HEK293T (cell line): Measurements from ENCODE around the gene WDR82.

Source experiments
- CTCF ChIA-PET: fragments of 350-600 bp; formaldehyde crosslinking; extraction: SDS; loops from one replicate; lab custom pipeline; 2021; ENCODE audit warnings: antibody characterized with exemption, inconsistent platforms; lab: Yijun Ruan, JAX
- POLR2A ChIA-PET: fragments of 350-600 bp; formaldehyde crosslinking; extraction: SDS; loops from one replicate; lab custom pipeline; 2020; ENCODE audit warnings: antibody characterized with exemption, inconsistent platforms; lab: Yijun Ruan, JAX
- DNase-seq: peaks from one replicate; pipeline ENCODE4 v3.0.0; 2012; ENCODE audit warnings: mixed read lengths; ENCODE audit errors: extremely low spot score
- ARNT ChIP-seq: fragments of 450-650 bp; IDR thresholded peaks from 2 replicates; pipeline ENCODE4 v1.6.1; 2017; ENCODE audit warnings: mild to moderate bottlenecking
- BHLHE40 ChIP-seq: fragments of 450-650 bp; IDR thresholded peaks from 2 replicates; pipeline ENCODE4 v1.6.1; 2016; ENCODE audit warnings: mild to moderate bottlenecking, moderate library complexity, borderline replicate concordance
- CTBP1 ChIP-seq: fragments of 450-650 bp; IDR thresholded peaks from 2 replicates; pipeline ENCODE4 v1.6.1; 2016; ENCODE audit warnings: borderline replicate concordance
- ELF4 ChIP-seq: fragments of 450-650 bp; IDR thresholded peaks from 2 replicates; pipeline ENCODE4 v1.6.1; 2017; ENCODE audit warnings: antibody characterized with exemption
- FOXA1 ChIP-seq: fragments of 450-650 bp; IDR thresholded peaks from 2 replicates; pipeline ENCODE4 v1.6.1; 2016; ENCODE audit warnings: mild to moderate bottlenecking
- FOXK2 ChIP-seq: fragments of 450-650 bp; IDR thresholded peaks from 2 replicates; pipeline ENCODE4 v1.6.1; 2016; ENCODE audit warnings: mild to moderate bottlenecking
- FOXM1 ChIP-seq: fragments of 450-650 bp; IDR thresholded peaks from 2 replicates; pipeline ENCODE4 v1.6.1; 2017; ENCODE audit warnings: mild to moderate bottlenecking, borderline replicate concordance
- HDGF ChIP-seq: fragments of 450-650 bp; IDR thresholded peaks from 2 replicates; pipeline ENCODE4 v1.6.1; 2017; ENCODE audit warnings: antibody characterized with exemption, borderline replicate concordance
- L3MBTL2 ChIP-seq: fragments of 450-650 bp; conservative IDR thresholded peaks from 2 replicates; pipeline ENCODE4 v1.6.1; 2016; ENCODE audit warnings: mild to moderate bottlenecking
- LEF1 ChIP-seq: fragments of 450-650 bp; IDR thresholded peaks from 2 replicates; pipeline ENCODE4 v1.6.1; 2017; ENCODE audit warnings: mild to moderate bottlenecking, borderline replicate concordance
- NFRKB ChIP-seq: fragments of 450-650 bp; IDR thresholded peaks from 2 replicates; pipeline ENCODE4 v1.6.1; 2016; ENCODE audit warnings: mild to moderate bottlenecking, moderate library complexity
- SP1 ChIP-seq: fragments of 450-650 bp; IDR thresholded peaks from 2 replicates; pipeline ENCODE4 v1.6.1; 2017
- SUZ12 ChIP-seq: fragments of 450-650 bp; IDR thresholded peaks from 2 replicates; pipeline ENCODE4 v1.6.1; 2016; ENCODE audit warnings: mild to moderate bottlenecking
- TARDBP ChIP-seq: fragments of 450-650 bp; IDR thresholded peaks from 2 replicates; pipeline ENCODE4 v1.6.1; 2016
- ZNF384 ChIP-seq: fragments of 450-650 bp; IDR thresholded peaks from 2 replicates; pipeline ENCODE4 v1.6.1; 2016
- TF ChIP-seq, protein P1 (sequence below): fragments of 450-650 bp; IDR thresholded peaks from 2 replicates; pipeline ENCODE4 v1.6.1; 2016

WDR82 gene

DNA sequence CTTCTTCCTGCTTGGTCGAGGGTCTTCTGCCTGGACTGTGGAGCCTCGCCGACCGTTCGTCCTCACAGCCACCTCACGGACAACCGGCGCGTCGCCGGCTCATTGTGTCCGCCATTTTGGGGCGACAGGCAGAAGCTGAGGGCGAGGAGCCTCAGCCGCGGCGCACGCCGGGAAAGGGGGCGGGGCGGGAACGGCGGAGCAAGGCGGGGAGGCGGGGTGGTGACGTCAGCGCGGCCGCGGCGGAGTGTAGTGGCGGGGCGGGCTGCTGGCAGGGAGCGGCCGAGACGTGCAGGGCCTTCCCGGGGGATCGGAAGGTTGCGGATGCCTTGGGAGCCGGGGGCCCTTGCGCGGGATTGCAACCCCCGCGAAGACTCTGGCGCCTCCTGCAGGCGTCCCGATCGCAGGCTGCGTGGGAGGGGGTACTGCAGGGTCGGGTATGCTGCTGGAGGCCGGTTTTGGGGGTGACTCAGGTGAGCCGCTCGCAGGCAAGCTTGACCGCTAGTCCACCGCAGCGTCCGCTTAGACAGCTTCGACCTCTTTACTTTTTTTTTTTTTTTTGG, at the start of gene WDR82:
WDR82 (minus strand) TSS at position 140 of the 560 bp plus-strand sequence. CDS start 288 bp downstream, outside the sequence.
- ChIA-PET POLR2A (interaction anchor here (0.6 to 5.1 kb wide), 17 partner anchors 10 to 126 kb away, joined by 3 to 47 read pairs (median 4); partner anchors contain the start of genes GLYCTK and TWF2), CTCF (interaction anchor here (1.5 to 2.1 kb wide), 3 partner anchors 46 to 168 kb away, joined by 4 to 10 read pairs (median 5); no protein-coding TSS in a partner anchor)
- DNase-seq = peak; percentile 96
- TF ChIP-seq ZNF384 (peak; percentile 85), FOXM1 (no peak), ELF4 (peak; percentile 32; the same call in 1 of the 2 replicates)

DNA sequence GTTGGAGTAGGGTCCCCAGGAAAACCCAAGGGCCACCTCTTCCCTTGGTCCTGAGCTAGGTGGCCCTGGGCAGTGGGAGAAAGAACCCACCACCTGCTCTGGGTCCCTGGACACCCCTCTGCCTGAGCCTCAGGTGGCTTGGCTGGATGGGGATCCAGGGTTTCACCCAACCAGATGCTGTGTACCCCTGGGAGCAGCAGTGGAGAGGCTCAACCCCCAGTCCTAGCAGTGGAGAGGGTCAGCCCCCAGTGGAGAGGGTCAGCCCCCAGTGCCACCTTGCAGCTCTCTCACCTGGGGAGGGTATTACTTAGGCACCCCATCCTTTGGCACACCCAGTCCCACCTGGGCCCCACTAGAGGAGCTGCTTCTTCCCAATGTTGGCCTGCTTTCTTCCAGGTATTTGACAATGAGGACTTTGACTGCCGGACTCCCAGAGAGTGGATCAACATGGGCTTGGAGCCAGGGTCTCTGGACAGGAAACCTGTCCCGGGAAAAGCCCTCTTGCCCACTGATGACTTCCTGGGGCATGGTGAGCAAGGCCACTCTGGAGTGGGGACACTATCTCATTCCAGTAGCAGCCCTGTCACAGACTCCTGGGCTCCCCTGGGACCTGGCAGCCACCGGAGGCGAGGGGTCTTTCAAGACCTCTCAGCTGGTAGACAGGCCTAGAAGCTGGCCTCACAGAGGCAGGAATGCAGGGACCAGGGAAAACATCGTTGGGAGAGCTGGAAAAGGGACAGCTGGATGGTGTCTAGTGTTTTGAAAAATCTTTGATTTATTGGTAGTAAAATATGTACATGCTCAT, 49.2 kb upstream of the WDR82 start:
- POLR2A ChIA-PET = interaction anchor here (1.0 kb wide), 1 partner anchor 87 kb away, joined by 4 read pairs; no protein-coding TSS in a partner anchor
- DNase-seq = no peak
- no peak for TF ChIP-seq TARDBP
- TF ChIP-seq L3MBTL2 = no peak
- no peak for TF ChIP-seq LEF1
- no peak for TF ChIP-seq FOXK2
- TF ChIP-seq, protein P1, sequence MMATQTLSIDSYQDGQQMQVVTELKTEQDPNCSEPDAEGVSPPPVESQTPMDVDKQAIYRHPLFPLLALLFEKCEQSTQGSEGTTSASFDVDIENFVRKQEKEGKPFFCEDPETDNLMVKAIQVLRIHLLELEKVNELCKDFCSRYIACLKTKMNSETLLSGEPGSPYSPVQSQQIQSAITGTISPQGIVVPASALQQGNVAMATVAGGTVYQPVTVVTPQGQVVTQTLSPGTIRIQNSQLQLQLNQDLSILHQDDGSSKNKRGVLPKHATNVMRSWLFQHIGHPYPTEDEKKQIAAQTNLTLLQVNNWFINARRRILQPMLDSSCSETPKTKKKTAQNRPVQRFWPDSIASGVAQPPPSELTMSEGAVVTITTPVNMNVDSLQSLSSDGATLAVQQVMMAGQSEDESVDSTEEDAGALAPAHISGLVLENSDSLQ = no peak
- no peak for TF ChIP-seq NFRKB
- TF ChIP-seq HDGF = no peak
- TF ChIP-seq SUZ12 = no peak
- no peak for TF ChIP-seq SP1
- TF ChIP-seq ARNT = no peak
- no peak for TF ChIP-seq CTBP1
- TF ChIP-seq FOXA1 = no peak
- TF ChIP-seq FOXM1 = no peak
- no peak for TF ChIP-seq BHLHE40
- no peak for TF ChIP-seq ELF4
- TF ChIP-seq ZNF384 = no peak
- CTCF ChIA-PET = interaction anchor here (1.1 kb wide), 1 partner anchor 12 kb away, joined by 6 read pairs; no protein-coding TSS in a partner anchor

DNA sequence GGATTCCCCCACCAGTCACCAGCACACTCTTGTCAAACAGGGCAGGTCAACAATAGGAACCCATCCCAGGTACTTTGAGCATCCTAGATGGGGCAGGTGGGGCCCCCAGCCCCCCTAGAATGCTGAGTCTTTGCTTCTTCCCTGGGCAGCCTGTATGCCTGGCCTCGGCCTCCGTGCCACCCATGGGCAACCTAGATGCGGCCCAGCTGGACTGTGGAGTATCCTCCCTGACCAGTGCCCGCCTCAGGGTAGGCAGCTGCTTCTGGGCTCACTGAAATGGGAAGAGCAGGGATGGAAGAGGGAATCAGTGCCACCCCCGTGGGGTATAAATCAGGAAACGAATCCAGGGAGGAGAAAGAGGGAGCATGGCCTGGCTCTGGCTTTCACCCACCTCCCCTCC, 48.5 kb upstream of the WDR82 start:
- ChIA-PET POLR2A (interaction anchor here (1.0 kb wide), 1 partner anchor 87 kb away, joined by 4 read pairs; no protein-coding TSS in a partner anchor), CTCF (no interaction called here)
- no peak for TF ChIP-seq CTBP1
- no peak for TF ChIP-seq BHLHE40
- no peak for TF ChIP-seq LEF1
- no peak for TF ChIP-seq FOXA1
- TF ChIP-seq HDGF = no peak
- TF ChIP-seq TARDBP = no peak
- TF ChIP-seq SP1 = no peak
- TF ChIP-seq FOXM1 = no peak
- no peak for TF ChIP-seq FOXK2
- TF ChIP-seq ELF4 = no peak
- TF ChIP-seq, protein P1 = no peak
- TF ChIP-seq ARNT = no peak
- TF ChIP-seq SUZ12 = no peak
- no peak for TF ChIP-seq ZNF384
- no peak for TF ChIP-seq NFRKB
- TF ChIP-seq L3MBTL2 = no peak
- no peak for DNase-seq

GRCh38 chr3:52325686-52326085, 47.2 kb upstream of the WDR82 start:
- ChIA-PET POLR2A (no interaction called here), CTCF (no interaction called here)
- no peak for TF ChIP-seq BHLHE40
- no peak for TF ChIP-seq FOXK2
- TF ChIP-seq HDGF = no peak
- no peak for TF ChIP-seq NFRKB
- no peak for TF ChIP-seq LEF1
- no peak for TF ChIP-seq ELF4
- TF ChIP-seq ZNF384 = no peak
- no peak for DNase-seq

DNA sequence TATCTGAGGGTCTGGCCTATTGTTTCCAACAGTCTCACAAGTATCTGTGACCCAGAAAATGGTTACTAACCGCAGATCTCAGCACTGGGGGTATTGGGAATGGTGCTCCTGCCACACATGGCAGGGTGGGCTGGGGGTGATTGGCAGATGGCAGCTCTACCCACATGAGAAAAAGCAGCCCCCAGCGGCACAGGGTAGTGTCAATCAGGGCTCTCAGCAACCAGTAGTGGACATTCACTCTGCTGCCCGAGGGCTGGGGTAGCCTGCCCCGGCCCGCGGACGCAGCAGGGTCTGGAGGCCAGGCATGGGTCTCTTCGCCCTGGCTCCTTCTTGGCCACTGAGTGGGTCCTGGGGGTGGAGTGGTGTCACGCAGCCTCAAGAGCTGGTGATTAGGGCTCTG, 46.2 kb upstream of the WDR82 start:
- TF ChIP-seq FOXM1 (no peak), ELF4 (no peak), CTBP1 (no peak), HDGF (no peak), TARDBP (no peak), FOXK2 (no peak), BHLHE40 (no peak), NFRKB (no peak), ARNT (no peak), L3MBTL2 (no peak), SUZ12 (no peak), FOXA1 (no peak), ZNF384 (no peak)
- TF ChIP-seq, protein P1 = no peak
- DNase-seq = no peak
- ChIA-PET CTCF (no interaction called here), POLR2A (no interaction called here)
